ENCODE data around the gene AHCTF1. TPM values are rescaled to one million over a fixed set of nuclear protein-coding genes. Genes with fewer than 3 reads are reported as not detected.
A peak's percentile ranks its signal among the peaks of the same experiment; 100 is the strongest.

Gene AHCTF1
- total RNA-seq, 4 donors from 2014 or later = 30.7 to 45.3 (median 42.0) TPM

DNA sequence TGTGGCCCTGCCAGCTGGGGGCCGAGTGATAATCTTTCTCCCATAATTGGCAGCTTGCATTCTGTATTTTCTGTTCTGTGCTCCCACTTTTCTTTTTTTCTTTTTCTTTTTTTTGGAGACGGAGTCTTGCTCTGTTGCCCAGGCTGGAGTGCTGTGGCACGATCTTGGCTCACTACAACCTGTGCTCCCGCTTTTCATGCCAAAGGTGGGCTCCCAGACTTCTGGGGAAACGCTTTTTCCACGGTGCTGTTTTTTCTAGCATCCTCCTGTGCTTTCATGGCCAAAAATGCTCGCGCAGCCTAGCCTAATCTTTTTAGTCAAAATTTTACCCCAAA is 585 bp upstream of the AHCTF1 start:
- TF ChIP-seq POLR2A (IDR thresholded peaks at IDR 0.05; ENCODE audit: low read depth) (no peak), EP300 (IDR thresholded peaks at IDR 0.05) (no peak), POLR2AphosphoS5 (IDR thresholded peaks at IDR 0.05) (no peak)
- TF ChIP-seq, protein P1, sequence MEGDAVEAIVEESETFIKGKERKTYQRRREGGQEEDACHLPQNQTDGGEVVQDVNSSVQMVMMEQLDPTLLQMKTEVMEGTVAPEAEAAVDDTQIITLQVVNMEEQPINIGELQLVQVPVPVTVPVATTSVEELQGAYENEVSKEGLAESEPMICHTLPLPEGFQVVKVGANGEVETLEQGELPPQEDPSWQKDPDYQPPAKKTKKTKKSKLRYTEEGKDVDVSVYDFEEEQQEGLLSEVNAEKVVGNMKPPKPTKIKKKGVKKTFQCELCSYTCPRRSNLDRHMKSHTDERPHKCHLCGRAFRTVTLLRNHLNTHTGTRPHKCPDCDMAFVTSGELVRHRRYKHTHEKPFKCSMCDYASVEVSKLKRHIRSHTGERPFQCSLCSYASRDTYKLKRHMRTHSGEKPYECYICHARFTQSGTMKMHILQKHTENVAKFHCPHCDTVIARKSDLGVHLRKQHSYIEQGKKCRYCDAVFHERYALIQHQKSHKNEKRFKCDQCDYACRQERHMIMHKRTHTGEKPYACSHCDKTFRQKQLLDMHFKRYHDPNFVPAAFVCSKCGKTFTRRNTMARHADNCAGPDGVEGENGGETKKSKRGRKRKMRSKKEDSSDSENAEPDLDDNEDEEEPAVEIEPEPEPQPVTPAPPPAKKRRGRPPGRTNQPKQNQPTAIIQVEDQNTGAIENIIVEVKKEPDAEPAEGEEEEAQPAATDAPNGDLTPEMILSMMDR (IDR thresholded peaks at IDR 0.05) = no peak
- no peaks in the 10 kb centered on the region for H3K27me3 ChIP-seq
- WGBS = 10% methylated on average over 8 of the region's 8 CpGs
- no peaks in the 10 kb centered on the region for H3K9me3 ChIP-seq
- peaks cover 0 to 13% (median 4%) of the 10 kb centered on the region in 4 donors for H3K36me3 ChIP-seq
- H3K4me3 ChIP-seq = peak overlapping the region; percentile 89 to 99 (median 96)
- peaks cover 23 to 42% (median 40%) of the 10 kb centered on the region in 4 donors for H3K4me1 ChIP-seq
- peak overlapping the region; percentile 95 to 99 (median 98) for H3K27ac ChIP-seq (replicated peaks in 1 of 4)
- intact Hi-C loops (cut with DNase I) = loop anchor here (10.0 kb wide), 1 partner anchor 172 kb away; the partner anchor contains the start of gene ZNF669
- DNase-seq (ENCODE audit: extremely low spot score) = no peak

DNA sequence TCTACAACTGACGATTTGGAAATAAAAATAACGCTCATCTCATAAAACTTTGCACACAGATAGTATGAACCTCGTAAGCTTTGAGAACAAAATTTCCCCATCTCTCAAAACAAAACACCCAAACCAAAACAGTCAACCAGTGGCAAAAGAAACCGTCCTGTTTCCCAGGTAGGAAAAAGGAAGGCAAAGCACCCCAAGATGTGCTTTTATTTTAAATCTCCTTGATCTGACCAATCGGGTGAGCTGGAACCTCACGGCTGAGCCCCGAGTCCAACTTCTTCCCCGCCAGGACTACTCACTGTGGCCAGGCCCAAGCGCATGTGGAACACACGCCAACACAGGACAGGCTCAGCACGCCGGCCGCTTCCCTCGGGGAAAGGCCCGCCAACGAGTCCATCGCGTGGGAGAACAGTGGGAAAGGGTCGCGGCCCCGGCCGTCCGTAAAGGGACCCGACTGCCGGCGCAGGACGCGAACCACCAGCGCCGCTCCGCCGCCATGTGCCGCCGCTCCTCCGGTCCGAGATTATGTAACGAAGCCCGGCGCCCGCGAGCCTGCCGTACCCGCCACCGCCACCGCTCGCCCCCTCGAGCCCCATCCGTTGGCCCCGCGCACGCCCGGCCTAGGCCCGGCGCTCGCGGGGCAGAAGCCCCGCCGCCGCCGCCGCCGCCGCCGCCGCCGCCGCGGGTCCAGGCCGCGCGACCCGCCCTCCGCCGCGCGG is 759 bp downstream of the AHCTF1 start:
- no peaks in the 10 kb centered on the region for H3K27me3 ChIP-seq
- peak overlapping the region; percentile 89 to 99 (median 96) for H3K4me3 ChIP-seq
- H3K4me1 ChIP-seq = peaks cover 23 to 54% (median 49%) of the 10 kb centered on the region in 4 donors
- WGBS = under 1% methylated on average over 47 of the region's 76 CpGs
- intact Hi-C loops (cut with DNase I) = loop anchor here (2.0 to 10.0 kb wide), 2 partner anchors 148 to 174 kb away; partner anchors contain the start of genes ZNF669 and ZNF670
- H3K36me3 ChIP-seq = peaks cover 0 to 23% (median 11%) of the 10 kb centered on the region in 4 donors
- H3K9me3 ChIP-seq = no peaks in the 10 kb centered on the region
- peak overlapping the region; percentile 95 to 99 (median 98) for H3K27ac ChIP-seq (replicated peaks in 1 of 4)
- no peak for DNase-seq (ENCODE audit: extremely low spot score)
- no peak for TF ChIP-seq EP300 (IDR thresholded peaks at IDR 0.05)
- no peak for TF ChIP-seq POLR2A (IDR thresholded peaks at IDR 0.05; ENCODE audit: low read depth)
- TF ChIP-seq, protein P1 (IDR thresholded peaks at IDR 0.05) = no peak
- TF ChIP-seq POLR2AphosphoS5 (IDR thresholded peaks at IDR 0.05) = peak in 1 of 2 donors; percentile 43

DNA sequence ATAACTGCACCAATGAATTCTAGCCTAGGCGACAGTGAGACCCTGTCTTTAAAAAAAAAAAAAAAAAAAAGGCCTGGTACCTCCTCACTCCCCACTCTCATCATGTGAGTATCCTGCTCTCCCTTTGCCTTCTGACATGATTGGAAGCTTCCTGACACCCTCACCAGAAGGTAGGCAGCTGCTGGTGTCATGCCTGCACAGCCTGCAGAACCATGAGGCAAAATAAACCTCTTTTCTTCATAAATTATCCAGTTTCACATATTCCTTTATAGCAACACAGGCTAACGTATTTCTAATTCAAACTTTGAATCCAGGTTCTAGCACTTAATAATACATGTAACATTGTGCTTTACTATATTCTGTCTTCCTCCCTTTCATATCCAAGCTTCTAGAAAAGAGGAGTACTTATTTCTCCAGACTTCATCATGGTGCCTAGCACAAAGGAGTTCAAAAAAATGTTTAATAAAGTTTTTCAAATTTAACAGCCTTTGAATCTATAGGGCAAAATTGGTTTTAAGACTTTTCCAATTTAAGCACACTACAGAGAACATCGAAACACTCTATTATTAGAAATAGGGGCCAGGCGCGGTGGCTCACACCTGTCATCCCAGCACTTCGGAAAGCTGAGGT is 5.6 kb downstream of the AHCTF1 start:
- H3K27ac ChIP-seq (replicated peaks in 1 of 4) = no peak overlapping the region
- peaks cover 24 to 90% (median 82%) of the 10 kb centered on the region in 4 donors for H3K4me1 ChIP-seq
- H3K27me3 ChIP-seq = no peaks in the 10 kb centered on the region
- 96% methylated on average over 6 of the region's 6 CpGs for WGBS
- no peak overlapping the region for H3K4me3 ChIP-seq
- TF ChIP-seq POLR2AphosphoS5 (IDR thresholded peaks at IDR 0.05) (no peak), EP300 (IDR thresholded peaks at IDR 0.05) (no peak), POLR2A (IDR thresholded peaks at IDR 0.05; ENCODE audit: low read depth) (no peak)
- TF ChIP-seq, protein P1 (IDR thresholded peaks at IDR 0.05) = no peak
- no peak for DNase-seq (ENCODE audit: extremely low spot score)
- peaks cover 0 to 27% (median 11%) of the 10 kb centered on the region in 4 donors for H3K36me3 ChIP-seq
- no peaks in the 10 kb centered on the region for H3K9me3 ChIP-seq
- intact Hi-C loops (cut with DNase I) = no loop called here

DNA sequence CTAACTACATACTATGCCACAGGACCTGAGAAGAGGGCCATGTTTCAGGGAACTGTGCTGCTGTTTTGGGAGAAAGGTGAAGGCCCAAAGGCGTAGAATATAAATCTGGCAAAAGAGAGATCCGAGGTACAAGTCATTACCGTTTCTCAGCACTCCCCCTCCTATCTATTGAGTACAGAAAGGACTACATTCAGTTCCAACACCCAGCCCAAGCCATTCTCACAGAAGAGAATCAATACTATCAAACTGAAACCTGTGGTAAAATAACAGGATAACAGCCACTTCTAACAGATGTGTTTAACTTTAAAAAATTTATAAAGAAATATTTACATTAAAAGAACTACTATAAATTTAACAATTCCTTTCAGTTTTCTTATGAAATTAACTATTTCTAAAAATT is 7.8 kb downstream of the AHCTF1 start:
- no peak for DNase-seq (ENCODE audit: extremely low spot score)
- Histone ChIP-seq H3K9me3 (no peaks in the 10 kb centered on the region), H3K27ac (replicated peaks in 1 of 4) (peak overlapping the region in 1 of 4 donors; percentile 7), H3K36me3 (peaks cover 0 to 21% (median 7%) of the 10 kb centered on the region in 4 donors), H3K27me3 (no peaks in the 10 kb centered on the region), H3K4me3 (no peak overlapping the region), H3K4me1 (peaks cover 8 to 83% (median 77%) of the 10 kb centered on the region in 4 donors)
- WGBS = 67% methylated on average over 3 of the region's 3 CpGs
- TF ChIP-seq EP300 (IDR thresholded peaks at IDR 0.05) (no peak), POLR2AphosphoS5 (IDR thresholded peaks at IDR 0.05) (no peak), POLR2A (IDR thresholded peaks at IDR 0.05; ENCODE audit: low read depth) (no peak)
- TF ChIP-seq, protein P1 (IDR thresholded peaks at IDR 0.05) = no peak
- intact Hi-C loops (cut with DNase I) = no loop called here
